Measurements from ENCODE around the gene ZMYM4. TPM values are rescaled to one million over a fixed set of nuclear protein-coding genes. Genes with fewer than 3 reads are reported as not detected.

ZMYM4 gene
- polyA plus RNA-seq, 1 of the 3 experiments (the other 2 are of a cell fraction): 12.2 TPM

- ChIA-PET CTCF (no interaction called here), POLR2A (no interaction called here)
- H3K4me2 ChIP-seq: no peak overlapping the region
- H3K36me3 ChIP-seq (replicated peaks in 1 of 2; ENCODE audit: control insufficient read depth in 1 of 2, insufficient read depth in 2 of 2, low read length in 1 of 2): peaks cover 3 to 36% of the 10 kb centered on the region in 2 experiments
- peaks cover 98% of the 10 kb centered on the region for H3K79me2 ChIP-seq (ENCODE audit: insufficient read depth)
- DNase-seq: no peak
- H3K27ac ChIP-seq (ENCODE audit: low read depth in 2 of 2, low read length in 1 of 2): no peak overlapping the region
- H2AFZ ChIP-seq (ENCODE audit: low read depth): no peak overlapping the region
- no peaks in the 10 kb centered on the region for H3K27me3 ChIP-seq (ENCODE audit: insufficient read depth)
- peaks cover 3% of the 10 kb centered on the region for H3F3A ChIP-seq (replicated peaks; ENCODE audit: insufficient read depth)
- H3K4me1 ChIP-seq (ENCODE audit: control insufficient read depth in 1 of 2, insufficient read depth in 2 of 2, low read depth in 1 of 2, low read length in 1 of 2): no peaks in the 10 kb centered on the region
- H3K9me2 ChIP-seq: no peaks in the 10 kb centered on the region
- no peaks in the 10 kb centered on the region for H3K9me3 ChIP-seq
- WGBS (ENCODE audit: low lambda C conversion rate): 99% methylated on average over 3 of the region's 3 CpGs
- TF ChIP-seq SMC3 (IDR thresholded peaks at IDR 0.05; ENCODE audit: low read depth, low read length) (no peak), GATA2 (CRISPR knock-in tag; IDR thresholded peaks at IDR 0.05) (no peak), GABPA (IDR thresholded peaks at IDR 0.05; ENCODE audit: low read depth) (no peak), ZBTB33 (IDR thresholded peaks at IDR 0.05; ENCODE audit: borderline replicate concordance, low read depth) (no peak), ELF1 (IDR thresholded peaks at IDR 0.05) (no peak), POLR2AphosphoS5 (IDR thresholded peaks at IDR 0.05; ENCODE audit: low read depth, low read length) (no peak), RCOR1 (IDR thresholded peaks at IDR 0.05; ENCODE audit: low read length) (no peak)
- TF ChIP-seq, protein P1, sequence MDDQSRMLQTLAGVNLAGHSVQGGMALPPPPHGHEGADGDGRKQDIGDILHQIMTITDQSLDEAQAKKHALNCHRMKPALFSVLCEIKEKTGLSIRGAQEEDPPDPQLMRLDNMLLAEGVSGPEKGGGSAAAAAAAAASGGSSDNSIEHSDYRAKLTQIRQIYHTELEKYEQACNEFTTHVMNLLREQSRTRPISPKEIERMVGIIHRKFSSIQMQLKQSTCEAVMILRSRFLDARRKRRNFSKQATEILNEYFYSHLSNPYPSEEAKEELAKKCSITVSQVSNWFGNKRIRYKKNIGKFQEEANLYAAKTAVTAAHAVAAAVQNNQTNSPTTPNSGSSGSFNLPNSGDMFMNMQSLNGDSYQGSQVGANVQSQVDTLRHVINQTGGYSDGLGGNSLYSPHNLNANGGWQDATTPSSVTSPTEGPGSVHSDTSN (IDR thresholded peaks at IDR 0.05): no peak
- no peak overlapping the region for H3K4me3 ChIP-seq (ENCODE audit: low read depth in 2 of 2, low read length in 1 of 2)
- H4K20me1 ChIP-seq (ENCODE audit: insufficient read depth): no peaks in the 10 kb centered on the region
- no peak overlapping the region for H3K9ac ChIP-seq
Observed at GRCh38 chr1:35281565-35281964, 13.1 kb downstream of the ZMYM4 start.

DNA sequence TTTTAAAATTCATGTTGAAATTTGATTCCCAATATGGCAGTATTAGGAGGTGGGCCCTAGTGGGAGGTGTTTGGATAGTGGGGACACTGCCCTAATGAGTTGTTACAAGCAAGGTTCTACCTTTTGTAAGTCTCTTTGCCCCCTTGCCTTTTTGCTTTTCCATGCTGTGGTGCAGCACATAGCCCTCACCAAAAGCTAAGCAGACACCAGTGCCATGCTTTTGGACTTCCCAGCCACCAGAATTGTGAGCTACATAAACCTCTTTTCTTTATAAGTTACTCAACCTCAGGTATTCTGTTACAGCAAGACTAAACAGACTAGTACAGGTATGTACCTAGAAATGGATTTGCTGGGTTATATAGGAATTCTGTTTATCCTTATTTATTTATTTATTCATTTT is 13.7 kb downstream of the ZMYM4 start:
- no peaks in the 10 kb centered on the region for H4K20me1 ChIP-seq (ENCODE audit: insufficient read depth)
- H3K4me1 ChIP-seq (ENCODE audit: control insufficient read depth in 1 of 2, insufficient read depth in 2 of 2, low read depth in 1 of 2, low read length in 1 of 2): no peaks in the 10 kb centered on the region; a peak in 1 of 4 replicates
- no peak overlapping the region for H3K4me3 ChIP-seq (ENCODE audit: low read depth in 2 of 2, low read length in 1 of 2)
- H3K27ac ChIP-seq (ENCODE audit: low read depth in 2 of 2, low read length in 1 of 2): no peak overlapping the region
- TF ChIP-seq USF1 (IDR thresholded peaks at IDR 0.05; ENCODE audit: borderline replicate concordance, low read depth): no peak
- TF ChIP-seq POLR2AphosphoS5 (IDR thresholded peaks at IDR 0.05; ENCODE audit: low read depth, low read length): no peak
- TF ChIP-seq MXI1 (IDR thresholded peaks at IDR 0.05; ENCODE audit: low read depth, low read length): no peak
- no peak for TF ChIP-seq CTCF (IDR thresholded peaks at IDR 0.05)
- no peak for TF ChIP-seq CHD2 (IDR thresholded peaks at IDR 0.05; ENCODE audit: low read length, partially characterized antibody)
- TF ChIP-seq, protein P1 (IDR thresholded peaks at IDR 0.05): no peak
- TF ChIP-seq YY1 (IDR thresholded peaks at IDR 0.05; ENCODE audit: low read depth): no peak
- TF ChIP-seq GATA2 (CRISPR knock-in tag; IDR thresholded peaks at IDR 0.05): no peak
- TF ChIP-seq SIN3A (IDR thresholded peaks at IDR 0.05; ENCODE audit: borderline replicate concordance, low read depth, low read length): no peak
- TF ChIP-seq JUND (IDR thresholded peaks at IDR 0.05): no peak
- TF ChIP-seq EZH2phosphoT487 (IDR thresholded peaks at IDR 0.05; ENCODE audit: borderline replicate concordance, low read depth): no peak
- DNase-seq: no peak
- no peak overlapping the region for H3K4me2 ChIP-seq
- H3F3A ChIP-seq (replicated peaks; ENCODE audit: insufficient read depth): peaks cover 8% of the 10 kb centered on the region
- CTCF ChIA-PET: no interaction called here
- no peak overlapping the region for H2AFZ ChIP-seq (ENCODE audit: low read depth)
- H3K36me3 ChIP-seq (replicated peaks in 1 of 2; ENCODE audit: control insufficient read depth in 1 of 2, insufficient read depth in 2 of 2, low read length in 1 of 2): peaks cover 3 to 36% of the 10 kb centered on the region in 2 experiments
- H3K9ac ChIP-seq: no peak overlapping the region
- H3K9me2 ChIP-seq: no peaks in the 10 kb centered on the region
- H3K79me2 ChIP-seq (ENCODE audit: insufficient read depth): peaks cover 97% of the 10 kb centered on the region
- POLR2A ChIA-PET: no interaction called here
- no peaks in the 10 kb centered on the region for H3K9me3 ChIP-seq
- no peaks in the 10 kb centered on the region for H3K27me3 ChIP-seq (ENCODE audit: insufficient read depth)
